ENCODE data around the gene SERPINH1.
"Not testable (repeated sequence)": the region's sequence is repeated elsewhere in the genome, so short reads cannot be mapped to it uniquely, and the experiment has no call there.

SERPINH1 gene

GRCh38 chr11:75574698-75575602 lies 12.9 kb downstream of the SERPINH1 start:
- DNase-seq (ENCODE audit: low read depth), result no peak

GRCh38 chr11:75576017-75576416 lies 14.0 kb downstream of the SERPINH1 start:
- DNase-seq (ENCODE audit: low read depth), result no peak

- DNase-seq (ENCODE audit: low read depth), result no peak
Measured at GRCh38 chr11:75576499-75576918, 14.5 kb downstream of the SERPINH1 start.

GRCh38 chr11:75577207-75577606 lies 15.2 kb downstream of the SERPINH1 start:
- no peak for DNase-seq (ENCODE audit: low read depth)

GRCh38 chr11:75578977-75579376 lies 16.9 kb downstream of the SERPINH1 start:
- no peak for DNase-seq (ENCODE audit: low read depth)

- no peak for DNase-seq (ENCODE audit: low read depth)
Measured at GRCh38 chr11:75579841-75580240, 17.8 kb downstream of the SERPINH1 start.

- no peak for DNase-seq (ENCODE audit: low read depth)
Measured at GRCh38 chr11:75582506-75582894, 20.4 kb downstream of the SERPINH1 start.

- DNase-seq (ENCODE audit: low read depth), result no peak
Measured at GRCh38 chr11:75582895-75583717, 21.1 kb downstream of the SERPINH1 start.

- DNase-seq (ENCODE audit: low read depth), result no peak
Measured at GRCh38 chr11:75583718-75584658, 21.9 kb downstream of the SERPINH1 start.

GRCh38 chr11:75584659-75585292 lies 22.7 kb downstream of the SERPINH1 start:
- not testable (repeated sequence) for DNase-seq (ENCODE audit: low read depth)

- no peak for DNase-seq (ENCODE audit: low read depth)
Measured at GRCh38 chr11:75585293-75585670, 23.2 kb downstream of the SERPINH1 start.

GRCh38 chr11:75586395-75586794 lies 24.3 kb downstream of the SERPINH1 start:
- DNase-seq (ENCODE audit: low read depth), result no peak

- DNase-seq (ENCODE audit: low read depth), result no peak
Measured at GRCh38 chr11:75588051-75588481, 26.0 kb downstream of the SERPINH1 start.

- DNase-seq (ENCODE audit: low read depth), result no peak
Measured at GRCh38 chr11:75589051-75589450, 27.0 kb downstream of the SERPINH1 start.

- DNase-seq (ENCODE audit: low read depth), result no peak
Measured at GRCh38 chr11:75589933-75590332, 27.9 kb downstream of the SERPINH1 start.

- no peak for DNase-seq (ENCODE audit: low read depth)
Measured at GRCh38 chr11:75591371-75591770, 29.3 kb downstream of the SERPINH1 start.

- DNase-seq (ENCODE audit: low read depth), result no peak
Measured at GRCh38 chr11:75591966-75592365, 29.9 kb downstream of the SERPINH1 start.

- no peak for DNase-seq (ENCODE audit: low read depth)
Measured at GRCh38 chr11:75592715-75593114, 30.7 kb downstream of the SERPINH1 start.

GRCh38 chr11:75593286-75593915 lies 31.3 kb downstream of the SERPINH1 start:
- no peak for DNase-seq (ENCODE audit: low read depth)

- DNase-seq (ENCODE audit: low read depth), result no peak
Measured at GRCh38 chr11:75594211-75594610, 32.2 kb downstream of the SERPINH1 start.

GRCh38 chr11:75595429-75595828 lies 33.4 kb downstream of the SERPINH1 start:
- DNase-seq (ENCODE audit: low read depth), result no peak

Measured in GM04504 (cell line).